Measurements from ENCODE around the gene RBM19. TPM values are rescaled to one million over a fixed set of nuclear protein-coding genes. Genes with fewer than 3 reads are reported as not detected.

The RBM19 gene
- total RNA-seq, 2 donors from 2014 or later, result 38.6 to 43.1 TPM

DNA sequence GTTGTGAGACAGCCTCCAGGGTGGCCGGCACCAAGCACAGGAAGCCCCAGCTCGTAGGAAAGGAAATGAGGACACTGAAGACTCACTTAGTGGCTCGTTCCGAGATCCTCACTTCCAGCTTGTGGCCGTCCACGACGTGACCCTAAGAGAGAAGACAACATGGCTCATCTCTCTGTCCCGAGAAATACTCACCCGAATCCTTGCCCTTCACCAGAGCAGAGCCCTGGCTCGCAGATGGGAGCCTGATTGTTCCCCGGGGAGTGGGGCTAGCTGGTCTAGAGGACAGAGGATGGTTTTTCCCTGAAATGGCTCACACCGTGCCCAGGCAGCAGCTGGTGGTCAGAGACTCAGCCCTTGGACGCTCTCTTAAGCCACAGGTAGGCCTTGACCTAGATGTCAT is 47.8 kb downstream of the RBM19 start:
- no peak overlapping the region for H3K4me3 ChIP-seq (ENCODE audit: low read length)
- no peak overlapping the region for H3K9ac ChIP-seq (ENCODE audit: extremely low read depth, low read length, poor library complexity, severe bottlenecking)
- no peaks in the 10 kb centered on the region for H3K9me3 ChIP-seq (ENCODE audit: control insufficient read depth, low read length)
- WGBS, 2 experiments (ENCODE audit: insufficient coverage in 1 of 2, insufficient read length in 1 of 2), result 95 to 97% methylated on average over 12 to 13 of the region's 13 CpGs
- DNase-seq, result no peak
- Mint-ChIP-seq H3K4me3 (no peak overlapping the region), H3K36me3 (ENCODE audit: low read depth) (peaks cover 52% of the 10 kb centered on the region), H3K9me3 (no peaks in the 10 kb centered on the region), H3K4me1 (peaks cover 2% of the 10 kb centered on the region), H3K27ac (no peak overlapping the region), H3K27me3 (ENCODE audit: insufficient read depth) (no peaks in the 10 kb centered on the region)
- H3K36me3 ChIP-seq (ENCODE audit: control insufficient read depth, insufficient read depth, low read length), result peaks cover 48% of the 10 kb centered on the region
- H3K27ac ChIP-seq (ENCODE audit: low read depth, low read length), result no peak overlapping the region
- TF ChIP-seq, protein P1, sequence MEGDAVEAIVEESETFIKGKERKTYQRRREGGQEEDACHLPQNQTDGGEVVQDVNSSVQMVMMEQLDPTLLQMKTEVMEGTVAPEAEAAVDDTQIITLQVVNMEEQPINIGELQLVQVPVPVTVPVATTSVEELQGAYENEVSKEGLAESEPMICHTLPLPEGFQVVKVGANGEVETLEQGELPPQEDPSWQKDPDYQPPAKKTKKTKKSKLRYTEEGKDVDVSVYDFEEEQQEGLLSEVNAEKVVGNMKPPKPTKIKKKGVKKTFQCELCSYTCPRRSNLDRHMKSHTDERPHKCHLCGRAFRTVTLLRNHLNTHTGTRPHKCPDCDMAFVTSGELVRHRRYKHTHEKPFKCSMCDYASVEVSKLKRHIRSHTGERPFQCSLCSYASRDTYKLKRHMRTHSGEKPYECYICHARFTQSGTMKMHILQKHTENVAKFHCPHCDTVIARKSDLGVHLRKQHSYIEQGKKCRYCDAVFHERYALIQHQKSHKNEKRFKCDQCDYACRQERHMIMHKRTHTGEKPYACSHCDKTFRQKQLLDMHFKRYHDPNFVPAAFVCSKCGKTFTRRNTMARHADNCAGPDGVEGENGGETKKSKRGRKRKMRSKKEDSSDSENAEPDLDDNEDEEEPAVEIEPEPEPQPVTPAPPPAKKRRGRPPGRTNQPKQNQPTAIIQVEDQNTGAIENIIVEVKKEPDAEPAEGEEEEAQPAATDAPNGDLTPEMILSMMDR (conservative IDR thresholded peaks at IDR 0.05), result no peak
- no peaks in the 10 kb centered on the region for H3K4me1 ChIP-seq (ENCODE audit: control insufficient read depth, insufficient read depth, low read length)
- no peaks in the 10 kb centered on the region for H3K27me3 ChIP-seq (ENCODE audit: control insufficient read depth, insufficient read depth, low read length, poor library complexity, severe bottlenecking)

DNA sequence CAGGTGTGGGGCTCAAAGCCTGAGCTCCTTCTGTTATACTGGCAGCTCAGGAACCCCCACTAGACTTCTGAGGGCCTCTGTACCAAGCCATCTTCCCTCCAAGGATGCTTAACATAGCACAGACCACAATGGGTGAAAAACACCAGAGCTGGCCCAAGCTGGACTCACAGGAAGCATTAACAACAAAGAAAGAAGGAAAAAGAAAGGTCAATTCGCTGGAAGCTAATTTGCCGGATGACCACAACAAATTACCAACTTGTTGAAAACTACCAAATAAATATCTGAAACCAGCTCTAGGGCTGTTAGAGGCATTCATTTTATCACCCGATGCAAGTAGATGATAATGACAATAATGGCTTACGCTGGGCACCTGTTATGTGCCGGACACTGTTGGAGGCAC is 48.7 kb downstream of the RBM19 start:
- no peaks in the 10 kb centered on the region for H3K9me3 ChIP-seq (ENCODE audit: control insufficient read depth, low read length)
- H3K27me3 ChIP-seq (ENCODE audit: control insufficient read depth, insufficient read depth, low read length, poor library complexity, severe bottlenecking), result no peaks in the 10 kb centered on the region
- no peaks in the 10 kb centered on the region for H3K27me3 Mint-ChIP-seq (ENCODE audit: insufficient read depth)
- TF ChIP-seq, protein P1 (conservative IDR thresholded peaks at IDR 0.05), result no peak
- H3K4me3 ChIP-seq (ENCODE audit: low read length), result no peak overlapping the region
- WGBS, 2 experiments (ENCODE audit: insufficient coverage in 1 of 2, insufficient read length in 1 of 2), result 89 to 96% methylated on average over 3 to 5 of the region's 5 CpGs
- no peak overlapping the region for H3K4me3 Mint-ChIP-seq
- H3K36me3 Mint-ChIP-seq (ENCODE audit: low read depth), result peaks cover 43% of the 10 kb centered on the region
- no peak overlapping the region for H3K27ac ChIP-seq (ENCODE audit: low read depth, low read length)
- H3K36me3 ChIP-seq (ENCODE audit: control insufficient read depth, insufficient read depth, low read length), result peaks cover 43% of the 10 kb centered on the region
- H3K4me1 Mint-ChIP-seq, result peaks cover 7% of the 10 kb centered on the region
- H3K4me1 ChIP-seq (ENCODE audit: control insufficient read depth, insufficient read depth, low read length), result no peaks in the 10 kb centered on the region
- no peak overlapping the region for H3K27ac Mint-ChIP-seq
- DNase-seq, result no peak
- no peaks in the 10 kb centered on the region for H3K9me3 Mint-ChIP-seq
- H3K9ac ChIP-seq (ENCODE audit: extremely low read depth, low read length, poor library complexity, severe bottlenecking), result no peak overlapping the region

DNA sequence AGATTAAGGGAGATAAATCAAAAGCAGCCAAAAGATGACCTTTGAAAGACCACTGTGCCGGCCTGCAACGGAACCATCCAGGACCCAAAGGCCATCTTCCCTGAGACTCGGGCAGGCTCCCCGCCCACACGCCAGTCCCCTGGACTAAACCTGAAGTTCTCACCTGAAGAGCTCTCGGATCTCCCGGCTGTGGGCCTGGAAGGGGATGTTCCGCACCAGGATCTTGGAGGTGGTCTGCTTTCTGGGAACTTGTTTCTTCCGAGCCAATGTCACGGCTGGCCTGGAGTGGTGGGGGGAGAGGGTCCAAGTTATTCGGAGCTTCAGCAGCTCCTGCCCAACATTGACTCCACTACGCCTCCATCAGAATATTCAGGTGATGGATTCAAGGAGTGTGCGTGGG is 51.3 kb downstream of the RBM19 start:
- no peaks in the 10 kb centered on the region for H3K4me1 ChIP-seq (ENCODE audit: control insufficient read depth, insufficient read depth, low read length)
- no peaks in the 10 kb centered on the region for H3K27me3 ChIP-seq (ENCODE audit: control insufficient read depth, insufficient read depth, low read length, poor library complexity, severe bottlenecking)
- TF ChIP-seq, protein P1 (conservative IDR thresholded peaks at IDR 0.05), result no peak
- no peak for DNase-seq
- H3K27ac ChIP-seq (ENCODE audit: low read depth, low read length), result no peak overlapping the region
- Mint-ChIP-seq H3K27me3 (ENCODE audit: insufficient read depth) (no peaks in the 10 kb centered on the region), H3K36me3 (ENCODE audit: low read depth) (peaks cover 37% of the 10 kb centered on the region), H3K9me3 (no peaks in the 10 kb centered on the region), H3K4me3 (no peak overlapping the region), H3K4me1 (peaks cover 14% of the 10 kb centered on the region), H3K27ac (no peak overlapping the region)
- no peaks in the 10 kb centered on the region for H3K9me3 ChIP-seq (ENCODE audit: control insufficient read depth, low read length)
- WGBS, 2 experiments (ENCODE audit: insufficient coverage in 1 of 2, insufficient read length in 1 of 2), result 96 to 98% methylated on average over 6 to 13 of the region's 13 CpGs
- peaks cover 44% of the 10 kb centered on the region for H3K36me3 ChIP-seq (ENCODE audit: control insufficient read depth, insufficient read depth, low read length)
- H3K4me3 ChIP-seq (ENCODE audit: low read length), result no peak overlapping the region
- H3K9ac ChIP-seq (ENCODE audit: extremely low read depth, low read length, poor library complexity, severe bottlenecking), result no peak overlapping the region
